ENCODE results near the gene AKT3. TPM values are rescaled to one million over a fixed set of nuclear protein-coding genes. Genes with fewer than 3 reads are reported as not detected.

AKT3 gene
- total RNA-seq, 1 donor from 2014 or later, result 169 TPM

DNA sequence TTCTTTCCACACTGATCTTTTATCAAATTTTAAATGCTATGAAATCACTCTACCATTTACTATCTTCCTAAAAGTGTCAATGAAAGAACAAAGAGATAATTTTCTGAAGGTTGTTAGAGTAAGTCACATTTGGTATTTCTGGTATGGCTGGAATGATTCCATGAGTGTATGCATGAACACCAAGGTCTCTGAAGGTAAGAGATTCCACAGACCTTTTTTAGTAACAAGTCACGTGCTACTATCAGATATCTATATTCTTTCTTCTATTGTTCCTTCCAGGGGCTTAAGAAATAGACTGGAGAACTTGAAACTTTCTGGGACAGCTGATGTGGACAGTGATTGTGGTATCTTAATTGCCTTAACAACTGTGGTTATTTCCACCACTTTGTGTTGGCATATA is 329.2 kb downstream of the AKT3 start:
- DNase-seq, result no peak
- H3K36me3 Mint-ChIP-seq (ENCODE audit: unreplicated experiment), result peaks cover 20% of the 10 kb centered on the region
- H3K27ac Mint-ChIP-seq (ENCODE audit: unreplicated experiment), result no peak overlapping the region
- H3K9me3 Mint-ChIP-seq (ENCODE audit: unreplicated experiment), result peaks cover 2% of the 10 kb centered on the region
- no peaks in the 10 kb centered on the region for H3K4me1 Mint-ChIP-seq (ENCODE audit: low read depth, unreplicated experiment)
- TF ChIP-seq, protein P1, sequence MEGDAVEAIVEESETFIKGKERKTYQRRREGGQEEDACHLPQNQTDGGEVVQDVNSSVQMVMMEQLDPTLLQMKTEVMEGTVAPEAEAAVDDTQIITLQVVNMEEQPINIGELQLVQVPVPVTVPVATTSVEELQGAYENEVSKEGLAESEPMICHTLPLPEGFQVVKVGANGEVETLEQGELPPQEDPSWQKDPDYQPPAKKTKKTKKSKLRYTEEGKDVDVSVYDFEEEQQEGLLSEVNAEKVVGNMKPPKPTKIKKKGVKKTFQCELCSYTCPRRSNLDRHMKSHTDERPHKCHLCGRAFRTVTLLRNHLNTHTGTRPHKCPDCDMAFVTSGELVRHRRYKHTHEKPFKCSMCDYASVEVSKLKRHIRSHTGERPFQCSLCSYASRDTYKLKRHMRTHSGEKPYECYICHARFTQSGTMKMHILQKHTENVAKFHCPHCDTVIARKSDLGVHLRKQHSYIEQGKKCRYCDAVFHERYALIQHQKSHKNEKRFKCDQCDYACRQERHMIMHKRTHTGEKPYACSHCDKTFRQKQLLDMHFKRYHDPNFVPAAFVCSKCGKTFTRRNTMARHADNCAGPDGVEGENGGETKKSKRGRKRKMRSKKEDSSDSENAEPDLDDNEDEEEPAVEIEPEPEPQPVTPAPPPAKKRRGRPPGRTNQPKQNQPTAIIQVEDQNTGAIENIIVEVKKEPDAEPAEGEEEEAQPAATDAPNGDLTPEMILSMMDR (IDR thresholded peaks at IDR 0.05; ENCODE audit: partially characterized antibody, unreplicated experiment), result no peak
- no peaks in the 10 kb centered on the region for H3K27me3 Mint-ChIP-seq (ENCODE audit: unreplicated experiment)
- H3K4me3 Mint-ChIP-seq (ENCODE audit: unreplicated experiment), result no peak overlapping the region

GRCh38 chr1:243514927-243515326 is 335.1 kb downstream of the AKT3 start:
- Mint-ChIP-seq H3K4me3 (ENCODE audit: unreplicated experiment) (no peak overlapping the region), H3K36me3 (ENCODE audit: unreplicated experiment) (peaks cover 19% of the 10 kb centered on the region), H3K9me3 (ENCODE audit: unreplicated experiment) (no peaks in the 10 kb centered on the region), H3K27me3 (ENCODE audit: unreplicated experiment) (no peaks in the 10 kb centered on the region), H3K4me1 (ENCODE audit: low read depth, unreplicated experiment) (peaks cover 9% of the 10 kb centered on the region), H3K27ac (ENCODE audit: unreplicated experiment) (no peak overlapping the region)
- DNase-seq, result no peak
- TF ChIP-seq, protein P1 (IDR thresholded peaks at IDR 0.05; ENCODE audit: partially characterized antibody, unreplicated experiment), result no peak

GRCh38 chr1:243513726-243514491 is 336.1 kb downstream of the AKT3 start:
- peaks cover 9% of the 10 kb centered on the region for H3K4me1 Mint-ChIP-seq (ENCODE audit: low read depth, unreplicated experiment)
- TF ChIP-seq, protein P1 (IDR thresholded peaks at IDR 0.05; ENCODE audit: partially characterized antibody, unreplicated experiment), result no peak
- no peak overlapping the region for H3K27ac Mint-ChIP-seq (ENCODE audit: unreplicated experiment)
- DNase-seq, result no peak
- no peak overlapping the region for H3K4me3 Mint-ChIP-seq (ENCODE audit: unreplicated experiment)
- H3K36me3 Mint-ChIP-seq (ENCODE audit: unreplicated experiment), result peaks cover 18% of the 10 kb centered on the region
- H3K9me3 Mint-ChIP-seq (ENCODE audit: unreplicated experiment), result no peaks in the 10 kb centered on the region
- no peaks in the 10 kb centered on the region for H3K27me3 Mint-ChIP-seq (ENCODE audit: unreplicated experiment)

GRCh38 chr1:243510928-243511327 is 339.1 kb downstream of the AKT3 start:
- Mint-ChIP-seq H3K9me3 (ENCODE audit: unreplicated experiment) (peaks cover 3% of the 10 kb centered on the region), H3K36me3 (ENCODE audit: unreplicated experiment) (peaks cover 6% of the 10 kb centered on the region), H3K27me3 (ENCODE audit: unreplicated experiment) (no peaks in the 10 kb centered on the region), H3K27ac (ENCODE audit: unreplicated experiment) (no peak overlapping the region), H3K4me1 (ENCODE audit: low read depth, unreplicated experiment) (peaks cover 34% of the 10 kb centered on the region), H3K4me3 (ENCODE audit: unreplicated experiment) (no peak overlapping the region)
- DNase-seq, result no peak
- TF ChIP-seq, protein P1 (IDR thresholded peaks at IDR 0.05; ENCODE audit: partially characterized antibody, unreplicated experiment), result no peak

DNA sequence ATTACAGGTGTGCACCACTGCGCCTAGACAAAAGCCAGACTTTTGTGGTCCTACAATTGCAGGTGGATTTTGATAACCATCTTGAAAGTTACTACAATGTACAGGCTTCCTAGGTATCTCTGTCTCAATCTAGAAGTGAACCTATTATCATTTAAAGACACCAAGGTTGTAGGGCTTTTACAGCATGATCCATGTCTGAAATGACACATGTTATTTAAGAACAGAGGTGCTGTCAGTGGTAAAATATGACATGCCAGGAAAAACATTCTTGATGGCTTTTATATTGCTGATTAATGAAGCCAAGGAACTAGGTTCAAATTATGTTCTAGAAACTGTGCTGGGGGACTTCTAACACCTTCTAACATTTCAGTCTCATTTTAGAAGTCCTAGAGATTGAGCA is 341.1 kb downstream of the AKT3 start:
- no peak overlapping the region for H3K4me3 Mint-ChIP-seq (ENCODE audit: unreplicated experiment)
- peaks cover 37% of the 10 kb centered on the region for H3K4me1 Mint-ChIP-seq (ENCODE audit: low read depth, unreplicated experiment)
- H3K27ac Mint-ChIP-seq (ENCODE audit: unreplicated experiment), result peak overlapping the region; percentile 1
- peaks cover 6% of the 10 kb centered on the region for H3K36me3 Mint-ChIP-seq (ENCODE audit: unreplicated experiment)
- H3K27me3 Mint-ChIP-seq (ENCODE audit: unreplicated experiment), result no peaks in the 10 kb centered on the region
- DNase-seq, result no peak
- H3K9me3 Mint-ChIP-seq (ENCODE audit: unreplicated experiment), result peaks cover 3% of the 10 kb centered on the region
- TF ChIP-seq, protein P1 (IDR thresholded peaks at IDR 0.05; ENCODE audit: partially characterized antibody, unreplicated experiment), result no peak

Data from glutamatergic neuron (in vitro differentiated cells).